HepG2 (cell line): ENCODE results near the gene SPX. TPM values are rescaled to one million over a fixed set of nuclear protein-coding genes. Genes with fewer than 3 reads are reported as not detected.

Experiments used
- AHR ChIP-seq: IDR thresholded peaks from 2 replicates; pipeline ENCODE4 v1.6.1; 2018; ENCODE audit warnings: missing genetic modification reagents, missing compliant biosample characterization
- ARID2 ChIP-seq: sonication (generic); formaldehyde crosslinking; IDR thresholded peaks from 2 replicates; pipeline ENCODE4 v1.8.1; 2022; ENCODE audit warnings: mild to moderate bottlenecking, missing genetic modification reagents, borderline replicate concordance
- ASH2L ChIP-seq: fragments of 300-600, 200-600 bp; sonication (generic); IDR thresholded peaks from 2 replicates; pipeline ENCODE4 v1.7.0; 2017; ENCODE audit warnings: low read depth, mild to moderate bottlenecking, moderate library complexity, mixed read lengths, low read length; ENCODE audit not compliant: insufficient read length
- CREB1 ChIP-seq, 2 experiments: fragments of 450-650 bp in 1 of 2; IDR thresholded peaks; 2 replicates each; pipeline ENCODE4 v1.6.1; 2016 to 2017; ENCODE audit warnings: control low read depth in 1 of 2, mild to moderate bottlenecking in 1 of 2, missing compliant biosample characterization in 1 of 2, missing genetic modification characterization in 1 of 2
- ELF3 ChIP-seq: IDR thresholded peaks from 2 replicates; pipeline ENCODE4 v1.6.1; 2016; ENCODE audit warnings: missing genetic modification reagents, missing compliant biosample characterization
- EP300 ChIP-seq, 3 experiments: sonication (generic) in 1 of 3; formaldehyde crosslinking in 1 of 3; IDR thresholded peaks; 2 replicates each; pipeline versions ENCODE4 v1.5.1 to v1.6.1; 2011 to 2020; ENCODE audit warnings: low read depth in 2 of 3, low read length in 2 of 3, borderline replicate concordance in 1 of 3, improper control_type of control experiment in 1 of 3, mild to moderate bottlenecking in 1 of 3, missing genetic modification reagents in 1 of 3, moderate library complexity in 1 of 3
- ERF ChIP-seq: IDR thresholded peaks from 2 replicates; pipeline ENCODE4 v1.6.1; 2018; ENCODE audit warnings: missing biosample characterization, missing genetic modification reagents
- FOXA1 ChIP-seq, 2 experiments: fragments of 450-650 bp in 1 of 2; sonication (generic) in 1 of 2; formaldehyde crosslinking in 1 of 2; IDR thresholded peaks; 2 replicates each; pipeline versions ENCODE4 v1.4.0 to v1.6.1; 2016 to 2020; ENCODE audit warnings: missing genetic modification reagents in 1 of 2
- FOXP1 ChIP-seq, 2 experiments: fragments of 450-650 bp in 1 of 2; IDR thresholded peaks; 2 replicates each; pipeline ENCODE4 v1.6.1; 2017 to 2018; ENCODE audit warnings: antibody characterized with exemption in 1 of 2
- GATAD2A ChIP-seq: IDR thresholded peaks from 2 replicates; pipeline ENCODE4 v1.6.1; 2016
- HIC2 ChIP-seq: sonication (generic); formaldehyde crosslinking; IDR thresholded peaks from 2 replicates; pipeline ENCODE4 v1.9.0; 2022; ENCODE audit warnings: low read depth, missing genetic modification reagents
- KDM6A ChIP-seq: IDR thresholded peaks from 2 replicates; pipeline ENCODE4 v1.6.1; 2016; ENCODE audit warnings: low read depth
- PRDM4 ChIP-seq: sonication (generic); formaldehyde crosslinking; IDR thresholded peaks from 2 replicates; pipeline ENCODE4 v1.9.0; 2021; ENCODE audit warnings: missing genetic modification reagents, borderline replicate concordance
- RERE ChIP-seq: IDR thresholded peaks from 2 replicates; pipeline ENCODE4 v1.6.1; 2016; ENCODE audit warnings: low read depth, missing genetic modification reagents, missing compliant biosample characterization
- RFX3 ChIP-seq: IDR thresholded peaks from 2 replicates; pipeline ENCODE4 v1.6.1; 2016; ENCODE audit warnings: missing biosample characterization, missing genetic modification reagents
- SALL1 ChIP-seq: sonication (generic); formaldehyde crosslinking; IDR thresholded peaks from 2 replicates; pipeline ENCODE4 v1.8.0; 2022; ENCODE audit warnings: mild to moderate bottlenecking, missing genetic modification reagents
- YEATS2 ChIP-seq: sonication (generic); formaldehyde crosslinking; IDR thresholded peaks from 2 replicates; pipeline ENCODE4 v1.4.0; 2020; ENCODE audit warnings: missing genetic modification reagents, borderline replicate concordance
- polyA plus RNA-seq, 8 experiments: library from polyadenylated mRNA; depleted of rRNA in 3 of 8; stranded (reverse) in 7 of 8; unstranded in 1 of 8; fragments of >200 nt; fragmentation: Illumina TruSeq in 4 of 8; extraction: Trizol in 4 of 8; gene quantifications; 2 replicates each; pipeline versions ENCODE4 v1.2.1 to v1.2.3, GENCODE V29; 2011 to 2016; ENCODE audit warnings: low read depth in 4 of 8, missing spikeins in 1 of 8, mixed read lengths in 1 of 8; ENCODE audit not compliant: insufficient read depth in 1 of 8
- total RNA-seq, 5 experiments: library from RNA; depleted of rRNA; stranded (reverse); fragments of >200 nt; fragmentation: Illumina TruSeq; extraction: Trizol; gene quantifications; 2 replicates each; pipeline ENCODE4 v1.2.3, GENCODE V29; 2016; ENCODE audit warnings: low read depth in 1 of 5

SPX gene
- total and polyA plus RNA-seq, 2 of the 13 experiments (the other 11 are each of a cell fraction or from before 2014, with no cell fraction given), result 0.07 to 0.16 TPM

DNA sequence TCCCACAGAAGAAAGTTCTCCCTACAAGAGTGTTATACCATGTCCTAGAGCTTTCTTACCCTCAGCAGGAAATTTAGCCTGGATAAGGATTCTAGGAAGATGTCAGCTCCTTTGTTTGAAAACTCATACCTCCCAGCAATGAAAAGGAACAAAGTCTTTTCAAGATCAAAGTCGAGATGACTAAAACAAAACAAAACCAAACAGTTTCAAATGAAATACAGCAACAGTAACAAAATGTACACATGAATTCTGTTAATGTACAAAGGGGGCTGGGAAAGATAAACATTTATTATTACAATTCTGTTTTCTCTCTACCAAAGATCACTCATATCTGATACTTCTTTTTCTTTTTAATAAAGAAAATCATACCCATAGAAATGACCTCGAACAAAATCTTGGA, 36.8 kb downstream of the SPX start (continued):
- TF ChIP-seq FOXA1 (IDR thresholded peaks at IDR 0.05) (peak; percentile 66; the same call in 1 of the 2 replicates), FOXA1 (CRISPR knock-in tag; IDR thresholded peaks at IDR 0.05) (peak; percentile 64; the same call in 1 of the 2 replicates), KDM6A (CRISPR knock-in tag) (peak; percentile 56; the same call in 1 of the 2 replicates), PRDM4 (CRISPR knock-in tag) (no peak), RERE (CRISPR knock-in tag) (no peak), GATAD2A (CRISPR knock-in tag) (peak; percentile 56; the same call in 1 of the 2 replicates), FOXP1 (IDR thresholded peaks at IDR 0.05) (0 out of 2 replicates have a peak, but pooled peaks have one; percentile 39), FOXP1 (CRISPR knock-in tag; IDR thresholded peaks at IDR 0.05) (peak; percentile 78), ARID2 (CRISPR knock-in tag) (no peak), SALL1 (CRISPR knock-in tag) (no peak), YEATS2 (no peak), EP300 (IDR thresholded peaks at IDR 0.05; ENCODE audit: low read depth in 2 of 2, low read length in 2 of 2) (peak in 1 of 2 experiments; percentile 81; a peak in 2 of 4 replicates), EP300 (CRISPR knock-in tag; IDR thresholded peaks at IDR 0.05; ENCODE audit: borderline replicate concordance) (no peak), AHR (CRISPR knock-in tag) (no peak), ERF (CRISPR knock-in tag) (peak; percentile 28; the same call in 1 of the 2 replicates), RFX3 (CRISPR knock-in tag) (no peak), ASH2L (peak; percentile 72), HIC2 (CRISPR knock-in tag) (no peak), ELF3 (CRISPR knock-in tag) (peak; percentile 53; the same call in 1 of the 2 replicates), CREB1 (IDR thresholded peaks at IDR 0.05) (no peak), CREB1 (CRISPR knock-in tag; IDR thresholded peaks at IDR 0.05) (peak; percentile 27; the same call in 1 of the 2 replicates)
